CD4-positive, alpha-beta T cell treated with Interferon gamma for 1 hour (primary cell): Measurements from ENCODE around the gene RNF224.

ENCODE experiments used
- DNase-seq: peaks from one replicate; pipeline ENCODE4 v3.0.0-alpha.2; 2020

The RNF224 gene

DNA sequence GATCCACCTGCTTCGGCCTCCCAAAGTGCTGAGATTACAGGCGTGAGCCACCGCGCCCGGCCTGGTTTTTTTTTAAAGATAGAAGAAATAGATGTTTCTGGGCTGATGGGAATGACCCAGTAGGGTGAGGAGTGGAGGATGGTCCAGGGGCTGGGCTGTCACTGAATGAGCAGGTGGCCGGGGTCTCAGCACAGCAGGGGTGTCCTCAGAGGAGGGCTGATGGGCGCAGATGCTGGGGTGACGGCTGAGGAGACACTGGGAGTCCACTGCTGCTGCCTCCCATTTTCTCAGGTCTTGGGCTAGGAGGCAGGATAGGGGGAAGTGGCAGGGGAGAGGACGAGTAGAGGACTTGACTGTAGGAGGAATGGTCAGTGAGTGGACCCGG, 47.9 kb downstream of the RNF224 start:
- no peak for DNase-seq

DNA sequence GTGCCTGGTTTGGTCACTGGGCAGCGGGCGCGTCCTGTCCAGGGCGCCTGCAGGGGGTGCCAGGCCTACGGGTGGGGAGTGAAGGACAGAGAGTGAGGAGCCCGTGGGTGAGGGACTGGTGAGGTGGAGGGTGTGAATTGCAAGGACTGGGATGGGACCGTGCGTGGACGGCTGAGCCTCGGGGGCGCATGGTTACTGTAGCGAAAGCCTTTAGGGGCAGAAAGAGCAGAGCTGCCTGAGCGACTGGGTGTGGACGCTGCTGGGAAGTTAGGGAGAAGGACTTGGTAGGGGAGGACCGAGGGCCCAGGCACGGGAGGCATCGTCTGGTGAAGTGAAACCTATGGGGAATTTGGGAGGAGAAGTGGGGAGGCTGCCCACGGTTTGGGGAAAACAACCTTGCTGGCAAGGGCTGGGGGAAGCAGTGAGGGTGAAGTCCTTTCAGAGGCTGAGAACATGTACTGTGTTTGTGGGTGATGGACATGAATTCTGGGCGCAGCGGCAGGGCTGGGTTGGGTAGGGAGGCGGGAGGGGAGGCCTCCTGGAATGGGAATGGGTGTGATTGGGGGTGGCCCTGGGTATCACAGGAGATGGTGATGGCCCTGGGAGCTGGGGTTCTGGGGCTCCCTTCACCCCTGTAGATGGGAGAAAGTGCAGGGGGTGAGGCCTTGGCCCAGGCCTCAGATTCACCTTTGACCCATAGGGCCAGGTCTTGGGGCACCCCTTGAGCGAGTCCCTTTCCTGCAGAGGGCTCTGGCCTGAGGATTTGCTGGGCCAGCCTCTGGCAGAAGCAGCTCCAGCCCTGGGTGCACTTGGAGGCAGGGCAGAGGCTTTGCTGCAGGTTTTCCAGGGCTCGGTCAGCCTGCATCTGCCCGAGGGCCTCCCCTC, 48.5 kb downstream of the RNF224 start:
- DNase-seq: no peak

DNA sequence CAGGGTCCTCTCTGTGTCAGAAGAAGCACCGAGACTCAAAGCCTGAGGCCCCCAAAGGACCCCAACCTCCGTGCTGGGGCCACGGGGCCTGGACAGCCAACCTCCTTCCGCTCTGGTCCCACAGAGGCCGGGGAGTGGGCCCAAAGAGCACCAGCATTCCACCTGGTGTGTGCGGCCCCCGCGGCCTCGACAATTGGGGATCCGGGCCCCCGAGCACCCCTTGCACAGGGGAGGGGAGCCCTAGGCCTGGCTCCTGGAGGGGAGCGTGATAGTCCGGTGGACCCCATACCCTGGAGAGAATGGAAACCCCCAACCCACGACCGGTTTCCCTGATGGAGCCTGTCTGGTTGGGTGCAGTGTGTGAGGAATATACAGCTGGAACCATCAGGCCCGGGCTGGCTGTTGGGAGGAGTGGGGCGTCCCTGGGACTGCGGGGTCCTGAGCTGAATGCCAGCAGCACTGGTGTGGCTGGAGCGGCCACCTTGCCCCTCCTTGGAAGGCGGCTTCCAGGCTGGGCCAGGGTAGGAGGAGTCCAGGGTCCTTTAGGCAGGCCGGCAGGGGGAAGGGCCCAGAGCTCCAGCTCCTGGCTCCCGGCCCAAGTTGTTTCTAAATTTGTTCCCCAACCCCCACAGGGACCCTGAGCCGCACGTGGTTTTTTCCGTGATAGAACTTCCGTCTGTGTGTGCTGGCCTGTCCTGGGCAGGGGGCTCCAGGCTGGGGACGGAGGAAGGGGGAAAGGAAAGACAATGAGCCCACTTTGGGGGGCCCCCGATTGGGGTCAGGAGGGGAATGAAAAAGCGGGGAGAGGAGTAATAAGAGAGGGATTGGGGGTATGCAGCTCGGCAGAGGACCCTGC, 49.4 kb downstream of the RNF224 start:
- no peak for DNase-seq

DNA sequence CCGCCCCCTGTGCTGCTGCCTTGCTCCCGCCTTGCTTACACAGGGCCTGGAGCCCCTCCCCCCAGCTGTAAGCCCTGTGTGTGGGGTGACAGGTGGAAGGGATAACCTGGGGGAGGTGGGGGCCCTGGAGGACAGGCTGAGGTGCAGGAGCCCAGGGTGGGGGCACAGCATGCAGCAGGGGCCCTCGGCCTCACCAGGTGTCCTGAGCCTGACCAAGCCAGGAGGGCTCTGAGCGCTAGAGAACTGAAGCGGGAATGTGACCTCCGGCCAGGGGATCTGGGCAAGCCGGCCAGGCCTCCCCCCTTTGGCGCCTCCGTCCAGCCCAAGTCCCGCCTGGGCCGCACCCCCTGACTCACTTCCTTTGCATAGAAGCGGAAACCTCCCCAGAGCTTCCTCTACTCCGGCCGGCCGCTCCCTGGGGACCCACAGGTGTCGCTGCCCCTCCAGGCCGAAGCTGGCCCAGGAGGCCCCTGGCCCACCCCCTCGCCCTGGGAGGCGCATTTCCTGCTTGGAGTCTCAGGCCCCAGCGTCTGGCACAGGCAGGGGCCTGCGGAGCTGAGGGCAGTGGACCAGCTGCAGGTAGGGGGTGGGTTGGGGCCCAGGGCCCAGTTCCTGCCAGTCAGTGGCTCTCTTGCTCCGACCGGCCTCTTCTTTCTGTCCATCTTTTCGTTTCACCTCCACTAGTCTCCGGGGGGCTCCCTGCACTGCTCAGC, 50.2 kb downstream of the RNF224 start, which contains the start of gene TOR4A:
TSS of gene TOR4A (plus strand) at position 398 of the 713 bp plus-strand sequence. CDS start 964 bp downstream, outside the sequence.
- peak; percentile 67 for DNase-seq

DNA sequence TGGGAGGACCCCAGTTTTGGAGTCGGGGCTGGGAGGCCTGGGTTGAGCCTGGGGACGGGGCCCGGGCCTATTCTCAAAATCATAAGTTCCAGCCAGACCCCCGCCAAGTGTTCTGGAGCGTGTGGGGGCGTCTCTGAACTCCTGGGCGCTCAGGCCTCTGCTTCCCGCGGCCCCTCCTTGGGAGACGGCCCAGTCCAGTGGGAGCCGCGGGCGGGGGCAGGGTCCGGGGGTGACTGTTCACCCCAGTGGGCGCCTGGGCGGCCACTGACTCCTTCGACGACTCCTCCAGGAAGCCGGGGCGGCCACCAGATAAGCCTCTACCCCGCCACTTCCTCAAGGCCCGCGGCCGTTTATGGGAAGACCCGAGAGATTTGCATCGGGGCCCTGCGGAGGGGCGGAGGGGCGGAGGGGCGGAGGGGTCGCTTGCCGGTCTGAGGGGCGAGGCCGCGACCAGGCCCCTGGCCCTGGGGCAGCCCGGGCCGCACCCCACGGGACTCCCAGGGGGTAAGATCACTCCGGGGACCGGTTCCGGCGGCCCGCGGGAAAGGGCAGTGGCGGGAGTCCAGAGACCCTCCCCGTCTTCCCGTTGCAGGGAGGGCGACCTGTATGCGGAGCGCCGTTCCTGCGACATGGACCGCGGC, 50.9 kb downstream of the RNF224 start:
- peak; percentile 31 for DNase-seq
